ENCODE results near the gene GTF2F1. TPM values are rescaled to one million over a fixed set of nuclear protein-coding genes. Genes with fewer than 3 reads are reported as not detected.

The GTF2F1 gene
- polyA plus RNA-seq, 1 of the 3 experiments (the other 2 are of a cell fraction), result 104 TPM

DNA sequence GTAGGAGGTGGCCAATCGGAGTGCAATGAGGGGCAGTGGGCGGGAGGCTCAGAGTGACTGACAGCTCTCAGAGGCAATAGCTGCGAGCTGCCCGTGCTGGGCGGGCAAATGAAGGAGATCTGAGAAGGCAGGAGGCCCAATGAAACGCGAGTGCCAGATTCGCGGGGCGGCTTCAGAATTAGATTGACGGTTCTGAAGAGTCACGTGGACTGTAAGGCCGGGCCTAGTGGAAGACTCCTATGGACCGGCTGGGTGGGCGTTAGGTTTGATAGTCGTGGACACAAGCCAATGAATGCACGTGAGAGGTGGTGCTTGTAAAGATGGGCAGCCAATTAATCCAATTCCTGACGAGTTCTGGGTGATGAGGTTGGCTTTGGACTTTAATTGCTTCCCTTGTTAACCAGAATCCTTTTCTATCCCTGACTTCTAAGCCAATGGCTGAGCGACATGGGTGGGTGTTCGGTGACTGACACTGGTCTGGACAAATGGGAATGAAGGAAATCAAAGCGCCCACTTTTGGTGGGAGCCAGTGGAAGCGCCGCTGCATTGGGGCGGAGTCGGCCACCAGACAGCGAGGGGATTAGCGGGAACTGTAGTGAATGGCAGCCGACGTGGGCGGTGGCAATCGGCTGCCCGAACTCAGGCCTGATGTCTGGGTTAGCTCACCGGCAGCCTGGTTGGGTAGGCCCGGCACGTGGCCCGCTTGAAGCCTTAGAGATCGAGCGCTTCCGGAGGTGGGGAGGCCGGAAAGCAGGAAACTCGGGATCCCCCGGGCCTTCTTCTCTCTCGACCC lies 32.2 kb upstream of the GTF2F1 start (continued):
- TF ChIP-seq, protein P1, sequence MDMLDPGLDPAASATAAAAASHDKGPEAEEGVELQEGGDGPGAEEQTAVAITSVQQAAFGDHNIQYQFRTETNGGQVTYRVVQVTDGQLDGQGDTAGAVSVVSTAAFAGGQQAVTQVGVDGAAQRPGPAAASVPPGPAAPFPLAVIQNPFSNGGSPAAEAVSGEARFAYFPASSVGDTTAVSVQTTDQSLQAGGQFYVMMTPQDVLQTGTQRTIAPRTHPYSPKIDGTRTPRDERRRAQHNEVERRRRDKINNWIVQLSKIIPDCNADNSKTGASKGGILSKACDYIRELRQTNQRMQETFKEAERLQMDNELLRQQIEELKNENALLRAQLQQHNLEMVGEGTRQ (IDR thresholded peaks at IDR 0.05; ENCODE audit: borderline replicate concordance, low read depth, low read length), result peak; percentile 62
- TF ChIP-seq TCF12 (IDR thresholded peaks at IDR 0.05) (no peak), RXRA (IDR thresholded peaks at IDR 0.05; ENCODE audit: borderline replicate concordance, low read depth) (no peak), CTCF (IDR thresholded peaks at IDR 0.05) (no peak), RFX5 (IDR thresholded peaks at IDR 0.05; ENCODE audit: low read length) (no peak; the same call in 1 of the 2 replicates)
- TF ChIP-seq, protein P2, sequence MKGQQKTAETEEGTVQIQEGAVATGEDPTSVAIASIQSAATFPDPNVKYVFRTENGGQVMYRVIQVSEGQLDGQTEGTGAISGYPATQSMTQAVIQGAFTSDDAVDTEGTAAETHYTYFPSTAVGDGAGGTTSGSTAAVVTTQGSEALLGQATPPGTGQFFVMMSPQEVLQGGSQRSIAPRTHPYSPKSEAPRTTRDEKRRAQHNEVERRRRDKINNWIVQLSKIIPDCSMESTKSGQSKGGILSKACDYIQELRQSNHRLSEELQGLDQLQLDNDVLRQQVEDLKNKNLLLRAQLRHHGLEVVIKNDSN (IDR thresholded peaks at IDR 0.05; ENCODE audit: borderline replicate concordance, low read depth), result peak; percentile 93

GRCh38 chr19:6424195-6424938 lies 31.4 kb upstream of the GTF2F1 start, which contains the start of gene KHSRP:
TSS of gene KHSRP (minus strand) at chr19:6424811. CDS start at chr19:6424701, 110 bp downstream.
- H3K27ac ChIP-seq (ENCODE audit: low read depth in 2 of 2, low read length in 1 of 2), result peak within 1 kb of the TSS; percentile 61 to 78; a peak in 3 of 4 replicates
- peaks cover 47% of the 10 kb centered on the region for H4K20me1 ChIP-seq (ENCODE audit: insufficient read depth)
- DNase-seq, result peak; percentile 98
- H3K36me3 ChIP-seq (replicated peaks in 1 of 2; ENCODE audit: control insufficient read depth in 1 of 2, insufficient read depth in 2 of 2, low read length in 1 of 2), result peaks cover 10 to 30% of the 10 kb centered on the region in 2 experiments
- no peaks in the 10 kb centered on the region for H3K9me3 ChIP-seq
- no peaks in the 10 kb centered on the region for H3K27me3 ChIP-seq (ENCODE audit: insufficient read depth)
- peaks cover 6% of the 10 kb centered on the region for H3F3A ChIP-seq (replicated peaks; ENCODE audit: insufficient read depth)
- peak within 1 kb of the TSS; percentile 83 to 88 for H3K4me3 ChIP-seq (ENCODE audit: low read depth in 2 of 2, low read length in 1 of 2)
- peaks cover 10 to 15% of the 10 kb centered on the region in 2 experiments; a peak in 2 of 4 replicates for H3K4me1 ChIP-seq (ENCODE audit: control insufficient read depth in 1 of 2, insufficient read depth in 2 of 2, low read depth in 1 of 2, low read length in 1 of 2)
- no peaks in the 10 kb centered on the region for H3K9me2 ChIP-seq
- H3K9ac ChIP-seq, result peak within 1 kb of the TSS; percentile 93
- peak within 1 kb of the TSS; percentile 85; the same call in 1 of the 2 replicates for H2AFZ ChIP-seq (ENCODE audit: low read depth)
- H3K79me2 ChIP-seq (ENCODE audit: insufficient read depth), result peaks cover 48% of the 10 kb centered on the region
- ChIA-PET POLR2A (interaction anchor here (0.5 to 1.6 kb wide), 3 partner anchors 32 to 52 kb away, joined by 4 to 8 read pairs (median 4); partner anchors contain the start of genes ALKBH7 and GTF2F1), CTCF (interaction anchor here (0.6 to 1.6 kb wide), 3 partner anchors 13 to 1897 kb away, joined by 3 read pairs; partner anchors contain the start of gene TUBB4A)
- WGBS (ENCODE audit: low lambda C conversion rate), result 0% methylated on average over 19 of the region's 114 CpGs
- TF ChIP-seq RFX5 (IDR thresholded peaks at IDR 0.05; ENCODE audit: low read length) (peak; percentile 72; the same call in 1 of the 2 replicates), TAF1 (IDR thresholded peaks at IDR 0.05; ENCODE audit: borderline replicate concordance, low read depth, low read length) (peak; percentile 67; the same call in 1 of the 2 replicates), POLR2AphosphoS5 (IDR thresholded peaks at IDR 0.05; ENCODE audit: low read depth, low read length) (peak; percentile 61; the same call in 1 of the 2 replicates), MXI1 (IDR thresholded peaks at IDR 0.05; ENCODE audit: low read depth, low read length) (peak; percentile 30; the same call in 1 of the 2 replicates), GABPA (IDR thresholded peaks at IDR 0.05; ENCODE audit: low read depth) (no peak)
- TF ChIP-seq, protein P2 (IDR thresholded peaks at IDR 0.05; ENCODE audit: borderline replicate concordance, low read depth), result peak; percentile 76
- H3K4me2 ChIP-seq, result peak within 1 kb of the TSS; percentile 98
